Measurements from ENCODE around the gene ARHGAP21.

The ARHGAP21 gene

GRCh38 chr10:24589265-24589664 lies 134.4 kb downstream of the ARHGAP21 start:
- no peak for DNase-seq (ENCODE audit: insufficient read length, low spot score)
- no peak for FAIRE-seq

GRCh38 chr10:24579906-24580305 lies 143.8 kb downstream of the ARHGAP21 start:
- DNase-seq (ENCODE audit: insufficient read length, low spot score) (no peak), FAIRE-seq (peak; percentile 13)

DNA sequence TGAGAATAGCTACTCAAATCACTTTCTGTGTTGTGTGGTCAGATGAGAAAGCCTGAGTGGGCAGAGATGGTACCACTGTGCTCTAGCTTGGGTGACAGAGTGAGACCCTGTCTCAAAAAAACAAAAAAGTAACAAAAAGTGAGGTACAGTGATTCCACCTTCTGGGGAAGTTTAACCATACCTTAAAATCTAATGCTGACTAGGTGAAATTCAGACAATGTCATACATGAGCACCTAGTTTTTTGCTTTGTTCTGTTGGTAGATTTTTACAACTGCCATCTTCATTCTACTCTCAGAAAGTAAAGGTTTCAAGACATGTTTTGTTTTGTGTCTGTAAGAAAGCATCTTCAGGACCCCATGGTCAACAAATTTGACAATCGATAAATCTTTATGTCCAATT lies 144.2 kb downstream of the ARHGAP21 start:
- no peak for FAIRE-seq
- no peak for DNase-seq (ENCODE audit: insufficient read length, low spot score)

DNA sequence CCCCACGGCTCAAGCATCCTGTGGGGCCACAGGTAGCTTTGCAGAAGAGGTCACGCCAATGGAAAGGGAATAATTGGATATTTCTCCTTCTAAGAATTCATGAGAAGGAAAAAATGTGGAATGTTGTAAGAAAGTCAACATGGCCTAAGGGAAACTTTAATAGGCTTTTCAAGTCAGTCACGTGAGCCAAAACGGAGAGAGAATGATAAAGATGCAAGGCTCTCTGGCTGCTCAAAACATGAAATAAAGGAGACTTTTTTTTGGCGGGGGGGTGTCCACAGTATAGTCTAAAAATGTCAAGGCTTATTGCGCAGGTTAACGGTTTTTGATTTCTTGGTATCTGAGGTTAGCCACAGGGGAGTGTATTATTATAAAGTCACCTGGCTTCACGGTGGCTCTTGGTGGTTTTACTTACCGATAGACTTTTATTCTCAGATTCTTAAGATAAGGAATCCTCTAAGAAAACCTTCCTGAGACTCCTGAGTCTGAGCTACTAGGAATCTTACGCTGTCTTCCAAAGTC lies 148.1 kb downstream of the ARHGAP21 start:
- DNase-seq (ENCODE audit: insufficient read length, low spot score) (no peak), FAIRE-seq (no peak)

DNA sequence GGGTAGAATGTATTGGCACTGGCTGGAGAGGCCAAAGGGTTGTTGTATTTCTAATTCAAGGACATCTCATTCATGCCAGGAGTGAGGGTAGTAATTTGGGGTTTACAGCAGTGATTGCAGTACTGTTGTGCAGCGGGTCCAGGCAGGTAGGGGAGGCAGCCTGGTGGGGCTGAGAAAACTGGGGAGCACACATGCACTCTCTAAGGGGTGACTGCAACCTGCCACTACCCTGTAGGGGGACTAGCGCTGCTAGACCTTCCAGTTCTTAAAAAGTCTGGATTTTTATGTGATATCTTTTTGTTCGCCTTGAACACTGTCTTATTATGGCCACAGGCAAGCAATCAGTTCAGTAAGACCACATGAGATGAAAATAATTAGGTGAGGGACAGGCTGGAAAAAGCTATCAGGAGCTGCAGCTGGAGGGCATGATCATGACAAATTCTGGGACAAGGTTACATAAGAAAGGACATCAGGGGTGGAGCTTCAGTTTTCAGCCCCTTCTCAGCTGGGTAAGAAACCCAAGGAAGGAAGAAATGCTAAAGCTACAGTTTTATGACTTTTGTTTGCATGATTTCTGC lies 149.0 kb downstream of the ARHGAP21 start:
- DNase-seq (ENCODE audit: insufficient read length, low spot score) (no peak), FAIRE-seq (no peak)

- FAIRE-seq (no peak), DNase-seq (ENCODE audit: insufficient read length, low spot score) (no peak)
Observed at GRCh38 chr10:24574161-24574560, 149.5 kb downstream of the ARHGAP21 start.

- FAIRE-seq: no peak
- DNase-seq (ENCODE audit: insufficient read length, low spot score): no peak
Observed at GRCh38 chr10:24571870-24572450, 151.7 kb downstream of the ARHGAP21 start.

DNA sequence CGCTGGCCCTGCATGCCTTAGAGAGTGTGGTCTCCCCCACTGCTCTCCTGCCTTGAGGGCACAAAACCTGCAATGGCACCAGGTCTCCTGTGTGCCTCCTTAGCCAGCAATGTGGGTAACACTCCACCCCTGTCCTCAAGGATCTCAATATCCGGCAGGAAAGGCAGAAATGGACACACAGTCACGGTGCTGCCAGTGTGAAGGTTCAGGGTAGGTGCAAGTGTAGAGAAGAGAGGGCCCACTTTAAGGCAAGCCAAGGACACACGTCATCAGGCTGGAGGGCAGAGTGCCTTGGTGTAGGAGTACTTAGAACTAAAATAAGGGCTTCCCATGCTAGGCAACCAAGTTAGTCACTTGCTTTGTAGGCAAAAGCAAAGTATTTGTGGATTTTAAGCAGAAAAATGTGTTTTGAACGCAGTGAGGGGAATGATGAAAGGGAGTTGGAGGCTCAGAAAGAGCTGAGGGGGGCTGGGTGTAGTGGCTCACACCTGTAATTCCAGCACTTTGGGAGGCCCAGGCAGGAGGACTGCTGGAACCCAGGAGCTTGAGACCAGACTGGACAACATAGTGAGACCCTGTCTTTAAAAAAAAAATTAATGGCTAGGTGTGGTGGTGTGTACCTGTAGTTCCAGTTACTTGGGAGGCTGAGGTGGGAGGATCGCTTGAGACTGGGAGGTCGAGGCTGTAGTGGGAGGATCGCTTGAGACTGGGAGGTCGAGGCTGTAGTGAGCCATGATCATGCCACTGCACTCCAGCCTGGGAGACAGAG lies 152.8 kb downstream of the ARHGAP21 start:
- FAIRE-seq: peak; percentile 23

DNA sequence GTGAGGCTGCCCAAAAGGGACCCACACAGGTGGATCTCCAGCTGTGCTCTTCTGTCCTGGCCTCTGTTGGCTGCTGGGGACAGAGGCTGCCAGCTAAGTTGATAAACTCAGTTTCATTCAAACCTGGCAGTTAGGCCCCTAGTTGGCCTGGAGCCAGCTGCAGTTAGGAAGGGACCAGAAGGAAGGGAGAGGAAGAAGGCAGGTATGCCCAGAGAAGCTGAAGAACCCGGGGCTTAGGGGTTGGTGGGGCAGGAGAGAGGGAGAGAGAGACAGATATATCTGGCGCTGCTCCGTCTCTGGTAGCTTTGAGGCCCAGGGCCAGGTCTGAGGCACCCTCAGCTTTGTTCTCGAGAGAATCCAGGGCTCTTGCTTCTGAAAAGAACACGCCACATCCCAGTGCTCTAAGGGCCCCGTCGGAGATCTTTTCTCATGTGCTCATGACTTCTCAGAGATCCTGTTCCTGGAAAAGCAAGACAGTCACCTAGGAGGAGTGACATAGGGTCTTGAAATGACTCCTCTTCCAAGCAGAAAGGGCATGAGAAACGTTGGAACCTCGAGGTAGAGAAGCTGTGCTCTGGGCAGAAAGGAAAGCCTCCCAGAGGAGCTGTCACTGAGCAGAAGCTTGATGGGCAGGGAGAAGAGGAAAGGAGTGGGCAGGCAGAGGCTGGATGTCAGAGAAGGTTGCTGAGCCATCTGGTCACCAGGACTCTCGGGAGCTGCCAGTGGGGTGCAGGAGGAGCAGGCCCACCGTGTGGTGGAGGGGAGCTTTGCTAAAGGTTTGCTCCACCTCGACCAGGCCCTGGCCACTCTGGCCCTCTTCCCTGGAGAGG lies 153.6 kb downstream of the ARHGAP21 start:
- FAIRE-seq (no peak), DNase-seq (ENCODE audit: insufficient read length, low spot score) (no peak)

More for the DNA sequence above, 152.8 kb downstream of the ARHGAP21 start:
- DNase-seq (ENCODE audit: insufficient read length, low spot score): no peak

DNA sequence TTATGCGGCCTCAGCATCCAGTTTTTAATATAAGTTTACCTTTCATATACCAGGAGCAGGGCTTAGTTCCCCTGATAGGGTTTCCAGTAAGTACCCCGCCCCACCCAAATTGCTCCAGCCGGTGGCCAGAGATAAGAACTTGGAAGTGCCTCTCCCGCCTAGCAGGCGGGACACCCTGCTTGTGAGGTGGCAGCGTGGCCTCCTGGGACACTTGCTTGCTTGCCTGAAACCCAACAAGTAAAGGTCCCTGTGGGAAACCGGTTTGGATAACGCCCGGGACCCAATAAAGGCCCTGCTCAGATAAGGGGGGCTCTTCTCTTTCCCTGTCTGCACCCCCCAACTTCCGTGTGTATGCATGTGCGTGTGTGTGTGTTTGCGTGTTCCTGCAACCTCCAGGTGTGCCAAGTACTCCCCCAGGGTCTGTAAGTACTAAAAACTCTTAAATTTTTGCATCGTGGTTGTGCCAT lies 154.3 kb downstream of the ARHGAP21 start:
- DNase-seq (ENCODE audit: insufficient read length, low spot score): no peak
- no peak for FAIRE-seq

DNA sequence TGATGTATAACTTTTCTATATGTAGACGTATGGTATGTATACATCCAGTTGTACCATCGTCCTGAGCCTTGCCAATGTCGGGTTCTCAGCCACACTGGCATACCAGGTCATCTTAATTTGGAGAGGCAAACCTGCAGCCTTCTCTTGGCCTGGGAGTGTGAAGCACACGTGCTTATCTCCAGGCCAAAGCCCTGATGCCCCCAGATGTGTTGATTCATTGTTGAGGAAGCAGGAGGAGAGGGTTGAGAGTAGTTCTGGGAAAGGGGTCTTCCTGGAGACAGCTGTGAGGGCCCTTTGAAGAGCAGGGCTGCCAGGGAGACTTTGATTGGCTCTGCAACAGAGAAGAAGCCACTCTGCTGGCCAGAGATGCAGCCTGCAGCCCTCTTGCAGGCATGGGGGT lies 155.6 kb downstream of the ARHGAP21 start:
- no peak for FAIRE-seq

DNA sequence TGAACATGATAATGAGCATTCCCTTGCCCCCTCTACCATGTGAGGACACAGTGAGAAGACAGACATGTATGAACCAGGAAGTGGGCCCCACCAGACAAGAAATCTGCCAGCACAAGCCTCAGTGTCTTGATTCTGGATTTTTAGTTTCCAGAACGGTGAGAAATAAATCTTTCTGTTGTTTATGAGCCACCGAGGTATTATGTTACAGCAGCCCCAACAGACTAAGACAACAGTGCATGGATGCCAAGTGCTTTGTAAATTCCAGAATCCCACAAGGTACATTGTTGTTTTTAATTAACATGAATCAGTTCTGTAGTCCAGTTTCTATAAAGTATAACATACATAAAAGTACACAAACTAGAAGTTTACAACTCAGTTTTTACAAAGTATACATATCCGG lies 162.2 kb downstream of the ARHGAP21 start:
- no peak for FAIRE-seq
- DNase-seq (ENCODE audit: insufficient read length, low spot score): no peak

More for the DNA sequence above, 155.6 kb downstream of the ARHGAP21 start:
- DNase-seq (ENCODE audit: insufficient read length, low spot score): no peak

GRCh38 chr10:24556750-24557742 lies 166.6 kb downstream of the ARHGAP21 start:
- FAIRE-seq: peak; percentile 95
- peak; percentile 69 for DNase-seq (ENCODE audit: insufficient read length, low spot score)

DNA sequence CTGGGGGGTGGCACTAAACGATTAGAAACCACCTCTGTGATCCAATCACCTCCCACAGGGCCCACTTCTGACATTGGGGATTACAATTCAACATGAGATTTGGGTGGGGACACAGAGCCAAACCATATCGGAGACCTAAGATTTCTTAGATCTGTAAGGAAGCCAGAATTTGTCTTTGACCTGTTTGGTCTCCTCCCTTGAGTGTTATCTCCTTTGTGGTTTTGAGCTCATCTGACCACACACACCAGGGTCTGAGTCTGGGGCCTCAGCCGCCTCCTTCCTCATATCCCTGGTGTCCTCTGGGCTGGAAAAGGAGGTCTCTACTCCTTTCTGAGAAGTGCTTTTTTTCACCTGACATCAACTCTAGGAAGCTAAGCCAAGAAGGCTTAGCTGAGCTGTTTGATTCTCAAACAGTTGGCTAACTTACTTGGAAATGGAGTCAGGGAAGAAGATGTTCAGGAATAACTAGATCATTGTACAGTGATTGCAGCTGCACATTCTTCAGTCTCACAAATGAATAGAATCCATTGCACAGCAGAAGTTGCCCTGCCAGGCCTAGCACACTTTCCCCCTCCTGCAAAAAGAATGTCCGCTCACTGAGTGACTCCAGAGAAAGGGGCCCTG lies 167.4 kb downstream of the ARHGAP21 start:
- DNase-seq (ENCODE audit: insufficient read length, low spot score): no peak
- FAIRE-seq: peak; percentile 54

GRCh38 chr10:24554036-24554435 lies 169.7 kb downstream of the ARHGAP21 start:
- no peak for FAIRE-seq
- no peak for DNase-seq (ENCODE audit: insufficient read length, low spot score)

GRCh38 chr10:24553051-24553612 lies 170.6 kb downstream of the ARHGAP21 start:
- FAIRE-seq (no peak), DNase-seq (ENCODE audit: insufficient read length, low spot score) (no peak)

DNA sequence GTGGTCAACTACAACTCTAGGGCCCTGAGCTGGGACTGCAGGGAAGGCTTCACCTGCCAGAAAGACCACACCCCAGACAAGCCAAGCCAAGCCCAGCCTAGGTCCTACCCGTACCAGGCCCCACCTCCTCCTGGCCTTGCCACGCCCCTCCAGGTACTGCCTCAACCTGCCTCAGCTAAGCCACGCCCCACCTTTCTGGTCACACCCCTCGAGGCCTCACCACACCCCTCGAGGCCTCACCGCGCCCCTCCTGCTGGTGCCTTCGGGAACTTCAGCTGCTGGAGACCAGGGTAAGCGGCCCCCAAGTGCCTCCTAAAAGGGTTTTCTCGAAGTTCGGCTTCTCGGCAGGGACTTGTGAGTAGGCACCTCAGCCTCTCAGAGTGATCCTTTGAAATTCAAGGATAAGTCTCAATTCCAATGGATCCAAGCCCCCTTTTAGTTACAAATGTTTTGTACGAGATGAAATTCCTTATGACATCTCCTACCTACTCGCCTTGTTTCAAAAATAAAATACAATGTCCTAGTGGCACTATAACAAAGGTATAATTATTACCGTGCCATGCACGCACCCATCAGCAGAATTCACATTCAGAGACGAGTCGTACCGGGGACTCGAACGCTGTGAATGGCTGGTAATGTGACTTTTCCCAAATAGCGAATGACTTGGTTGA lies 171.2 kb downstream of the ARHGAP21 start:
- FAIRE-seq (no peak), DNase-seq (ENCODE audit: insufficient read length, low spot score) (no peak)

DNA sequence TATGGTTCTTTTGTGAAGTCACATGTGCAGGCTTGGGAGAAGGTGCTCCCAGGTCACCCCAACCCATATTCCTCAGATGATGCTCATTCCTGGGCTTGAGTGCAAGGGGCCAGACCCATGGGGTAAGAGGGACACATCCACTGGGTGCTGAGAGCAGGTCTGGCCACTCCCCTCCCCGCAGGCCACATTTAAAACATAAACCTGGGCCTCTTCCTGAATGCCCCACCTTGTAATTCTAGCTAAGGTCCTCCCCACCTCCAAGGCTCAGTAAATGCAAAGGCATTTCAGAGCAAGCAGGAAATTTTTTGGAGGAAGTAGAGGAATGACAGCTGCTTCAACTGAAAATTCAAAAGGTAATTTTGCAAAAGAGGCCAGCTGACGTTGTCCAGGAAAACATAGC lies 172.5 kb downstream of the ARHGAP21 start:
- DNase-seq (ENCODE audit: insufficient read length, low spot score) (no peak), FAIRE-seq (no peak)
